Activated naive CD4-positive, alpha-beta T cell treated with anti-CD3 and anti-CD28 coated beads for 36 hours (primary cell): Measurements from ENCODE around the gene SERPINA12. TPM values are rescaled to one million over a fixed set of nuclear protein-coding genes. Genes with fewer than 3 reads are reported as not detected.

Source experiments
- CTCF ChIA-PET: fragments of 350-600 bp; sonication (Branson Sonifier 250); formaldehyde crosslinking; loops from one replicate; lab custom pipeline; 2021; ENCODE audit warnings: antibody characterized with exemption; lab: Charles Lee
- DNase-seq: peaks from one replicate; pipeline ENCODE4 v3.0.0-alpha.2; 2020
- H3K27ac Mint-ChIP-seq: one replicate; pipeline ENCODE4 v1.8.0; 2021; ENCODE audit warnings: mild to moderate bottlenecking, mixed read lengths
- H3K27me3 Mint-ChIP-seq: one replicate; pipeline ENCODE4 v1.8.0; 2021; ENCODE audit warnings: low read depth, mixed read lengths
- H3K36me3 Mint-ChIP-seq: one replicate; pipeline ENCODE4 v1.8.0; 2021; ENCODE audit warnings: low read depth, mixed read lengths
- H3K4me1 Mint-ChIP-seq: one replicate; pipeline ENCODE4 v1.8.0; 2021; ENCODE audit warnings: low read depth, mixed read lengths
- H3K4me3 Mint-ChIP-seq: one replicate; pipeline ENCODE4 v1.8.0; 2021; ENCODE audit warnings: mild to moderate bottlenecking, moderate library complexity, mixed read lengths
- H3K9me3 Mint-ChIP-seq: one replicate; pipeline ENCODE4 v1.8.0; 2021; ENCODE audit warnings: mixed read lengths
- intact Hi-C: fragments of 100-400 bp; cut with micrococcal nuclease; formaldehyde crosslinking; loops from one replicate; pipeline ENCODE4 v1.15.1; 2023
- total RNA-seq, 2 experiments: library from RNA; stranded (reverse); gene quantifications; one replicate each; pipeline ENCODE4 v1.2.3, GENCODE V29; 2021

The SERPINA12 gene
- total RNA-seq = not detected

- Mint-ChIP-seq H3K9me3 (no peaks in the 10 kb centered on the region), H3K27ac (no peak within 1 kb of the TSS), H3K4me1 (no peaks in the 10 kb centered on the region), H3K4me3 (no peak within 1 kb of the TSS), H3K27me3 (peaks cover 9% of the 10 kb centered on the region), H3K36me3 (no peaks in the 10 kb centered on the region)
- CTCF ChIA-PET = no interaction called here
- DNase-seq = no peak
- intact Hi-C loops = no loop called here
Observed at GRCh38 chr14:94509356-94509755, at the start of gene SERPINA12. Gene SERPINA12 (minus strand): TSS chr14:94509469. CDS start chr14:94498397, 11,072 bp downstream.

- Mint-ChIP-seq H3K4me3 (no peak overlapping the region), H3K27me3 (peaks cover 25% of the 10 kb centered on the region), H3K36me3 (no peaks in the 10 kb centered on the region), H3K27ac (no peak overlapping the region), H3K9me3 (peaks cover 7% of the 10 kb centered on the region), H3K4me1 (no peaks in the 10 kb centered on the region)
- CTCF ChIA-PET = no interaction called here
- DNase-seq = no peak
- intact Hi-C loops = no loop called here
Observed at GRCh38 chr14:94558842-94559241, 49.6 kb upstream of the SERPINA12 start.

- Mint-ChIP-seq H3K27ac (no peak overlapping the region), H3K4me3 (no peak overlapping the region), H3K27me3 (peaks cover 35% of the 10 kb centered on the region), H3K4me1 (no peaks in the 10 kb centered on the region), H3K36me3 (no peaks in the 10 kb centered on the region), H3K9me3 (peaks cover 7% of the 10 kb centered on the region)
- DNase-seq = no peak
- intact Hi-C loops = no loop called here
- CTCF ChIA-PET = interaction anchor here (1.0 kb wide), 1 partner anchor 8 kb away, joined by 3 read pairs; no protein-coding TSS in a partner anchor
Observed at GRCh38 chr14:94557327-94557726, 48.1 kb upstream of the SERPINA12 start.

- CTCF ChIA-PET = no interaction called here
- peaks cover 44% of the 10 kb centered on the region for H3K27me3 Mint-ChIP-seq
- DNase-seq = no peak
- H3K9me3 Mint-ChIP-seq = peaks cover 7% of the 10 kb centered on the region
- intact Hi-C loops = no loop called here
- H3K4me3 Mint-ChIP-seq = no peak overlapping the region
- no peak overlapping the region for H3K27ac Mint-ChIP-seq
- no peaks in the 10 kb centered on the region for H3K4me1 Mint-ChIP-seq
- H3K36me3 Mint-ChIP-seq = no peaks in the 10 kb centered on the region
Observed at GRCh38 chr14:94555991-94556390, 46.7 kb upstream of the SERPINA12 start.

GRCh38 chr14:94550041-94550440 lies 40.8 kb upstream of the SERPINA12 start:
- H3K36me3 Mint-ChIP-seq = no peaks in the 10 kb centered on the region
- peaks cover 31% of the 10 kb centered on the region for H3K27me3 Mint-ChIP-seq
- no peak for DNase-seq
- H3K9me3 Mint-ChIP-seq = peaks cover 6% of the 10 kb centered on the region
- CTCF ChIA-PET = interaction anchor here (0.7 kb wide), 1 partner anchor 142 kb away, joined by 3 read pairs; no protein-coding TSS in a partner anchor
- intact Hi-C loops = no loop called here
- H3K27ac Mint-ChIP-seq = no peak overlapping the region
- H3K4me1 Mint-ChIP-seq = no peaks in the 10 kb centered on the region
- H3K4me3 Mint-ChIP-seq = no peak overlapping the region

- Mint-ChIP-seq H3K27ac (no peak overlapping the region), H3K9me3 (peaks cover 2% of the 10 kb centered on the region), H3K4me3 (no peak overlapping the region), H3K36me3 (no peaks in the 10 kb centered on the region), H3K4me1 (no peaks in the 10 kb centered on the region), H3K27me3 (peaks cover 26% of the 10 kb centered on the region)
- CTCF ChIA-PET = interaction anchor here (0.6 to 1.6 kb wide), 21 partner anchors 8 to 839 kb away, joined by 3 to 11 read pairs (median 3); partner anchors contain the start of gene SERPINA4
- DNase-seq = peak; percentile 75
- intact Hi-C loops = loop anchor here (2.0 kb wide), 2 partner anchors 126 to 416 kb away; no protein-coding TSS in a partner anchor
Observed at GRCh38 chr14:94548999-94549985, 40.0 kb upstream of the SERPINA12 start.

GRCh38 chr14:94548131-94548998 lies 39.1 kb upstream of the SERPINA12 start:
- no peak overlapping the region for H3K27ac Mint-ChIP-seq
- CTCF ChIA-PET = interaction anchor here (0.5 to 1.6 kb wide), 20 partner anchors 9 to 840 kb away, joined by 3 to 11 read pairs (median 3); partner anchors contain the start of gene SERPINA4
- no peaks in the 10 kb centered on the region for H3K36me3 Mint-ChIP-seq

GRCh38 chr14:94547726-94548125 lies 38.5 kb upstream of the SERPINA12 start:
- Mint-ChIP-seq H3K4me3 (no peak overlapping the region), H3K36me3 (no peaks in the 10 kb centered on the region), H3K27ac (no peak overlapping the region), H3K27me3 (peaks cover 16% of the 10 kb centered on the region), H3K9me3 (peaks cover 2% of the 10 kb centered on the region), H3K4me1 (no peaks in the 10 kb centered on the region)
- CTCF ChIA-PET = interaction anchor here (1.5 kb wide), 1 partner anchor 8 kb away, joined by 9 read pairs; no protein-coding TSS in a partner anchor
- intact Hi-C loops = loop anchor here (2.0 kb wide), 2 partner anchors 125 to 415 kb away; no protein-coding TSS in a partner anchor
- no peak for DNase-seq

More at GRCh38 chr14:94548131-94548998, 39.1 kb upstream of the SERPINA12 start:
- Mint-ChIP-seq H3K4me1 (no peaks in the 10 kb centered on the region), H3K9me3 (peaks cover 2% of the 10 kb centered on the region), H3K4me3 (no peak overlapping the region), H3K27me3 (peaks cover 21% of the 10 kb centered on the region)
- intact Hi-C loops = loop anchor here (2.0 kb wide), 2 partner anchors 126 to 416 kb away; no protein-coding TSS in a partner anchor
- DNase-seq = no peak

GRCh38 chr14:94547151-94547680 lies 37.9 kb upstream of the SERPINA12 start:
- Mint-ChIP-seq H3K4me1 (no peaks in the 10 kb centered on the region), H3K27me3 (peaks cover 12% of the 10 kb centered on the region), H3K27ac (no peak overlapping the region), H3K36me3 (no peaks in the 10 kb centered on the region), H3K9me3 (peaks cover 2% of the 10 kb centered on the region), H3K4me3 (no peak overlapping the region)
- intact Hi-C loops = no loop called here
- DNase-seq = no peak
- CTCF ChIA-PET = no interaction called here

GRCh38 chr14:94545131-94545841 lies 36.0 kb upstream of the SERPINA12 start:
- intact Hi-C loops = no loop called here
- H3K27me3 Mint-ChIP-seq = no peaks in the 10 kb centered on the region
- no peak for DNase-seq
- H3K4me3 Mint-ChIP-seq = no peak overlapping the region
- CTCF ChIA-PET = no interaction called here
- no peak overlapping the region for H3K27ac Mint-ChIP-seq
- no peaks in the 10 kb centered on the region for H3K4me1 Mint-ChIP-seq
- H3K36me3 Mint-ChIP-seq = no peaks in the 10 kb centered on the region
- peaks cover 2% of the 10 kb centered on the region for H3K9me3 Mint-ChIP-seq

GRCh38 chr14:94544726-94545125 lies 35.5 kb upstream of the SERPINA12 start:
- Mint-ChIP-seq H3K27me3 (no peaks in the 10 kb centered on the region), H3K4me3 (no peak overlapping the region), H3K4me1 (no peaks in the 10 kb centered on the region), H3K9me3 (peaks cover 2% of the 10 kb centered on the region), H3K36me3 (no peaks in the 10 kb centered on the region), H3K27ac (no peak overlapping the region)
- intact Hi-C loops = no loop called here
- no peak for DNase-seq
- CTCF ChIA-PET = no interaction called here
